Esophagus (tissue), 2 donors: ENCODE measurements around the gene TMEM114. TPM values are rescaled to one million over a fixed set of nuclear protein-coding genes. Genes with fewer than 3 reads are reported as not detected.

ENCODE experiments used
- H3K27ac ChIP-seq, 2 donors: one replicate each; pipeline ENCODE4 v1.5.1; 2013; ENCODE audit warnings: low read depth in 2 of 2, mild to moderate bottlenecking in 2 of 2, inconsistent platforms in 1 of 2, low read length in 1 of 2, moderate library complexity in 1 of 2
- H3K27me3 ChIP-seq, 2 donors: one replicate each; pipeline ENCODE4 v1.6.1; 2013; ENCODE audit warnings: low read length in 2 of 2, control low read depth in 1 of 2, mild to moderate bottlenecking in 1 of 2; ENCODE audit not compliant: insufficient read depth in 2 of 2, control insufficient read depth in 1 of 2
- H3K36me3 ChIP-seq, 2 donors: one replicate each; pipeline ENCODE4 v1.6.1; 2013; ENCODE audit warnings: low read length in 1 of 2; ENCODE audit not compliant: control insufficient read depth in 2 of 2, insufficient read depth in 2 of 2
- H3K4me1 ChIP-seq, 2 donors: one replicate each; pipeline ENCODE4 v1.6.1; 2013; ENCODE audit warnings: low read length in 1 of 2; ENCODE audit not compliant: control insufficient read depth in 2 of 2, insufficient read depth in 2 of 2
- H3K4me3 ChIP-seq, 2 donors: one replicate each; pipeline ENCODE4 v1.5.1; 2013; ENCODE audit warnings: low read length in 2 of 2, mild to moderate bottlenecking in 2 of 2, low read depth in 1 of 2, moderate library complexity in 1 of 2
- H3K9me3 ChIP-seq, 2 donors: one replicate each; pipeline ENCODE4 v1.6.1; 2013; ENCODE audit warnings: mild to moderate bottlenecking in 2 of 2, low read depth in 1 of 2, low read length in 1 of 2, moderate library complexity in 1 of 2; ENCODE audit not compliant: control insufficient read depth in 2 of 2, insufficient read depth in 1 of 2
- WGBS, 2 donors: extraction: QIAGEN DNeasy Blood & Tissue Kit; methylation state at CpG; one replicate each; pipeline ENCODE4 v1.1.7; 2013; 5-methylcytosine and 5-hydroxymethylcytosine counted together
- polyA plus RNA-seq, 2 donors: library from polyadenylated mRNA; stranded (reverse); fragments of 200-250 nt; gene quantifications; one replicate each; pipeline ENCODE4 v1.2.3, GENCODE V29; 2013
- donor health status: healthy with polysubstance abuse.
- donor health status: Bipolar disorder and iron deficiency.

The TMEM114 gene
- polyA plus RNA-seq, 2 donors = 0.26 TPM; not detected in 1

- Histone ChIP-seq H3K9me3 (peaks cover 0 to 2% of the 10 kb centered on the region in 2 donors), H3K4me3 (no peak overlapping the region), H3K27ac (no peak overlapping the region), H3K36me3 (no peaks in the 10 kb centered on the region), H3K27me3 (no peaks in the 10 kb centered on the region), H3K4me1 (no peaks in the 10 kb centered on the region)
- 38 to 43% methylated on average over 6 of the region's 6 CpGs for WGBS, 2 donors
Measured at GRCh38 chr16:8581831-8582580, 8.3 kb downstream of the TMEM114 start.

DNA sequence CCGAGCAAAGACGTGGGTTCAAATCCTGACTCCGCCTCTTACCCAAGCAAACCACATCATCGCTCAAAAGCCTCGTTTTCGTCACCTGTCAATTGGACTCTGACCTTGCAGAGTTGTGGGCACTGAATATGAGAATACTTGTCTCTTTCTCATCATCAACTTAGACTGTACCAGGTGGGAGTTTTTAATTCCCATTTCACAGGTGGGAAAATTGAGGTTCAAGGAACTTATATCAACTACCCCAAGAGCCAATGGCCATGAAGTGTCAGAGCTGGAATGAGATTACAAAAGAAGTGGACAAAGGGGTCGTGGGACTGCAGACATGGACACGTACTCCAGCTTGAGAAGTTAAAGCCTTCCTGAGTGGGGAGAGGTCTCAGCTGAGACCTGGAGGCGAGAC, 10.8 kb downstream of the TMEM114 start:
- Histone ChIP-seq H3K27ac (no peak overlapping the region), H3K27me3 (no peaks in the 10 kb centered on the region), H3K36me3 (no peaks in the 10 kb centered on the region), H3K9me3 (peaks cover 0 to 2% of the 10 kb centered on the region in 2 donors), H3K4me1 (no peaks in the 10 kb centered on the region), H3K4me3 (no peak overlapping the region)
- 80 to 83% methylated on average over 9 of the region's 9 CpGs for WGBS, 2 donors

- Histone ChIP-seq H3K4me3 (no peak overlapping the region), H3K4me1 (no peaks in the 10 kb centered on the region), H3K9me3 (no peaks in the 10 kb centered on the region), H3K27me3 (no peaks in the 10 kb centered on the region), H3K36me3 (no peaks in the 10 kb centered on the region), H3K27ac (no peak overlapping the region)
- WGBS, 2 donors = 74% methylated on average over 10 of the region's 10 CpGs
Measured at GRCh38 chr16:8577678-8578304, 12.5 kb downstream of the TMEM114 start.

- Histone ChIP-seq H3K36me3 (no peaks in the 10 kb centered on the region), H3K9me3 (no peaks in the 10 kb centered on the region), H3K27ac (no peak overlapping the region), H3K4me3 (no peak overlapping the region), H3K27me3 (peaks cover 0 to 3% of the 10 kb centered on the region in 2 donors), H3K4me1 (no peaks in the 10 kb centered on the region)
- 85 to 92% methylated on average over 4 of the region's 4 CpGs for WGBS, 2 donors
Measured at GRCh38 chr16:8576141-8577004, 13.9 kb downstream of the TMEM114 start.

GRCh38 chr16:8575399-8575798, 14.9 kb downstream of the TMEM114 start:
- Histone ChIP-seq H3K27ac (no peak overlapping the region), H3K36me3 (no peaks in the 10 kb centered on the region), H3K27me3 (peaks cover 0 to 3% of the 10 kb centered on the region in 2 donors), H3K4me1 (no peaks in the 10 kb centered on the region), H3K9me3 (no peaks in the 10 kb centered on the region), H3K4me3 (no peak overlapping the region)
- 56 to 64% methylated on average over 2 of the region's 2 CpGs for WGBS, 2 donors

- H3K36me3 ChIP-seq = no peaks in the 10 kb centered on the region
- no peaks in the 10 kb centered on the region for H3K9me3 ChIP-seq
- H3K27me3 ChIP-seq = peaks cover 0 to 3% of the 10 kb centered on the region in 2 donors
- H3K27ac ChIP-seq = no peak overlapping the region
- H3K4me3 ChIP-seq = no peak overlapping the region
- WGBS, 2 donors = 35 to 36% methylated on average over 7 of the region's 7 CpGs
- no peaks in the 10 kb centered on the region for H3K4me1 ChIP-seq
Measured at GRCh38 chr16:8572919-8573724, 17.2 kb downstream of the TMEM114 start.

GRCh38 chr16:8572063-8572918, 18.0 kb downstream of the TMEM114 start:
- no peaks in the 10 kb centered on the region for H3K4me1 ChIP-seq
- H3K36me3 ChIP-seq = no peaks in the 10 kb centered on the region
- peaks cover 0 to 3% of the 10 kb centered on the region in 2 donors for H3K27me3 ChIP-seq
- WGBS, 2 donors = 67 to 71% methylated on average over 11 of the region's 11 CpGs
- H3K9me3 ChIP-seq = no peaks in the 10 kb centered on the region
- no peak overlapping the region for H3K27ac ChIP-seq
- H3K4me3 ChIP-seq = no peak overlapping the region

DNA sequence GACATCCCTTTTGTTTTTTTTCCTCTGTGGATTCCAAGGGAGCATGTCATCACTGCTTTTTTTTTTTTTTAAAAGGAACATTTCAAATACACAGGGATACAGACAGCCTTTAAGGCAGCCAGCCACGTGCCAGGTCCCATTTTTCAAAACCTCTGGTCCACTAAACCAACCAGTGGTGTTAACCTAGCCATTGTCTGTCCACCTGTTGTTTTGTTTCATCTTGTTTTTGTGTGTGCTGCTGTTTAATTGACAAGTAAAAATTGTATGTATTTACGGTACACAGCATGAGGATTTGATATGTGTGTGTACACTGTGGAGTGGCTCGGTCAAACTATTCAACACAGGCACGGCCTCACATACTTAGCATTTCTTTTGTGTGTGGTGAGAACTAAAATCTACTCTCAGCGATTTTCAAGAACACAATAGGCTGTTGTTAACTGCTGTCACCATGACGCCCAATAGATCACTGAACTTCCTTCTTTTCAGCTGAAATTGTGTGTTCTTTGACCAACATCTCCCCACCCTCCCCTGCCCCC, 19.2 kb downstream of the TMEM114 start:
- 21 to 24% methylated on average over 6 of the region's 6 CpGs for WGBS, 2 donors
- Histone ChIP-seq H3K27me3 (peaks cover 0 to 3% of the 10 kb centered on the region in 2 donors), H3K27ac (no peak overlapping the region)

More for the DNA sequence above, 19.2 kb downstream of the TMEM114 start:
- Histone ChIP-seq H3K36me3 (no peaks in the 10 kb centered on the region), H3K4me1 (no peaks in the 10 kb centered on the region), H3K9me3 (no peaks in the 10 kb centered on the region), H3K4me3 (no peak overlapping the region)
